Transverse colon (tissue), 4 donors: ENCODE data around the gene OR6K6. TPM values are rescaled to one million over a fixed set of nuclear protein-coding genes. Genes with fewer than 3 reads are reported as not detected.

Experiments used
- DNase-seq: peaks from one replicate; pipeline ENCODE4 v3.0.0-alpha.2; 2019
- H3K27ac ChIP-seq, 4 donors: fragments of 200-600 bp; sonication (generic); 2 replicates each; pipeline ENCODE4 v1.5.1; 2016 to 2018; ENCODE audit warnings: inconsistent platforms in 4 of 4
- H3K27me3 ChIP-seq: fragments of 200-600 bp; sonication (generic); 2 replicates; pipeline ENCODE4 v1.5.1; 2017; ENCODE audit warnings: inconsistent platforms
- H3K36me3 ChIP-seq, 4 donors: fragments of 200-600 bp; sonication (generic); 2 replicates each; pipeline ENCODE4 v1.5.1; 2017 to 2019; ENCODE audit warnings: inconsistent platforms in 4 of 4
- H3K4me1 ChIP-seq, 4 donors: fragments of 200-600 bp; sonication (generic); 2 replicates each; pipeline ENCODE4 v1.5.1; 2017 to 2020; ENCODE audit warnings: inconsistent platforms in 4 of 4
- H3K4me3 ChIP-seq, 4 donors: fragments of 200-600 bp; sonication (generic); 1 replicate in 1 of 4; 2 replicates in 3 of 4; pipeline versions ENCODE4 v1.5.1 to v1.6.1; 2017 to 2019; ENCODE audit warnings: inconsistent platforms in 4 of 4
- H3K9me3 ChIP-seq, 2 donors: fragments of 200-600 bp; sonication (generic); 2 replicates each; pipeline ENCODE4 v1.5.1; 2017 to 2019; ENCODE audit warnings: inconsistent platforms in 2 of 2
- CTCF ChIP-seq, 5 experiments: fragments of 200-600 bp in 3 of 5; fragments of 450-650 bp in 2 of 5; sonication (generic) in 3 of 5; IDR thresholded peaks; 1 replicate in 2 of 5; 2 replicates in 3 of 5; pipeline ENCODE4 v1.5.1; 2016 to 2017; ENCODE audit warnings: antibody characterized with exemption in 5 of 5, inconsistent platforms in 3 of 5, mild to moderate bottlenecking in 2 of 5, moderate library complexity in 1 of 5
- EP300 ChIP-seq: sonication (generic); formaldehyde crosslinking; IDR thresholded peaks from one replicate; pipeline ENCODE4 v1.6.1; 2017; ENCODE audit warnings: antibody characterized with exemption, low read depth
- POLR2A ChIP-seq: fragments of 450-650 bp; IDR thresholded peaks from one replicate; pipeline ENCODE4 v1.6.1; 2016; ENCODE audit warnings: antibody characterized with exemption, mild to moderate bottlenecking, moderate library complexity
- POLR2AphosphoS5 ChIP-seq, 3 donors: sonication (generic); formaldehyde crosslinking; IDR thresholded peaks; one replicate each; pipeline ENCODE4 v1.6.1; 2016; ENCODE audit warnings: antibody characterized with exemption in 3 of 3
- WGBS, 2 donors: methylation state at CpG; one replicate each; pipeline ENCODE4 v1.1.5; 2018; ENCODE audit warnings: low coverage in 1 of 2; 5-methylcytosine and 5-hydroxymethylcytosine counted together
- in situ Hi-C, 4 donors: fragments of 200-750 bp; cut with MboI; loops; one replicate each; pipeline versions ENCODE4 v1.15.0 to v1.15.1; 2017; ENCODE audit warnings: low sequenced_read_pairs in 3 of 4, low pct_ligation_motif_present in 1 of 4, low pct_unique_long_range_greater_than_20kb in 1 of 4
- intact Hi-C: fragments of 100-400 bp; cut with DNase I; formaldehyde crosslinking; loops from one replicate; pipeline ENCODE4 v1.15.1; 2023; ENCODE audit warnings: low total_unique reads
- total RNA-seq, 4 donors: library from RNA; depleted of rRNA; stranded (reverse); fragments of >200 nt; gene quantifications; one replicate each; pipeline ENCODE4 v1.1.0, GENCODE V29; 2016

Gene OR6K6
- total RNA-seq, 4 donors from 2014 or later, result not detected

- Histone ChIP-seq H3K27ac (no peak overlapping the region), H3K4me3 (no peak overlapping the region), H3K4me1 (no peaks in the 10 kb centered on the region), H3K27me3 (no peaks in the 10 kb centered on the region), H3K9me3 (no peaks in the 10 kb centered on the region), H3K36me3 (no peaks in the 10 kb centered on the region)
- no peak for DNase-seq
- intact Hi-C loops (no loop called here), in situ Hi-C loops (no loop called here)
- no peak for TF ChIP-seq POLR2AphosphoS5 (IDR thresholded peaks at IDR 0.05)
- no peak for TF ChIP-seq EP300
- no peak for TF ChIP-seq CTCF (IDR thresholded peaks at IDR 0.05)
- no peak for TF ChIP-seq POLR2A
- 93% methylated on average over 5 of the region's 5 CpGs; no CpG with 5 or more reads in 1 of the 2 donors for WGBS, 2 donors
Measured at GRCh38 chr1:158724442-158724841, 30.1 kb upstream of the OR6K6 start.

GRCh38 chr1:158728510-158729225, 25.9 kb upstream of the OR6K6 start:
- DNase-seq, result no peak
- Histone ChIP-seq H3K9me3 (no peaks in the 10 kb centered on the region), H3K4me1 (no peaks in the 10 kb centered on the region), H3K36me3 (no peaks in the 10 kb centered on the region), H3K4me3 (no peak overlapping the region), H3K27me3 (no peaks in the 10 kb centered on the region), H3K27ac (no peak overlapping the region)
- TF ChIP-seq EP300, result no peak
- TF ChIP-seq CTCF (IDR thresholded peaks at IDR 0.05), result no peak
- TF ChIP-seq POLR2A, result no peak
- no peak for TF ChIP-seq POLR2AphosphoS5 (IDR thresholded peaks at IDR 0.05)
- intact Hi-C loops (no loop called here), in situ Hi-C loops (no loop called here)
- 42 to 61% methylated on average over 2 to 3 of the region's 3 CpGs for WGBS, 2 donors

GRCh38 chr1:158730453-158730852, 24.1 kb upstream of the OR6K6 start:
- in situ Hi-C loops, result no loop called here
- 47 to 52% methylated on average over 4 of the region's 4 CpGs for WGBS, 2 donors

GRCh38 chr1:158731707-158732106, 22.8 kb upstream of the OR6K6 start:
- WGBS, 2 donors, result 78 to 100% methylated on average over 3 to 4 of the region's 4 CpGs
- Histone ChIP-seq H3K36me3 (no peaks in the 10 kb centered on the region), H3K9me3 (no peaks in the 10 kb centered on the region), H3K4me1 (no peaks in the 10 kb centered on the region), H3K27ac (no peak overlapping the region), H3K4me3 (no peak overlapping the region), H3K27me3 (no peaks in the 10 kb centered on the region)
- no peak for TF ChIP-seq POLR2A
- no peak for TF ChIP-seq POLR2AphosphoS5 (IDR thresholded peaks at IDR 0.05)
- TF ChIP-seq EP300, result no peak
- in situ Hi-C loops (no loop called here), intact Hi-C loops (no loop called here)
- DNase-seq, result no peak

More at GRCh38 chr1:158730453-158730852, 24.1 kb upstream of the OR6K6 start:
- no peak overlapping the region for H3K27ac ChIP-seq
- H3K4me3 ChIP-seq, result no peak overlapping the region
- no peaks in the 10 kb centered on the region for H3K27me3 ChIP-seq
- no peak for DNase-seq
- no peaks in the 10 kb centered on the region for H3K4me1 ChIP-seq
- H3K9me3 ChIP-seq, result no peaks in the 10 kb centered on the region
- TF ChIP-seq POLR2AphosphoS5 (IDR thresholded peaks at IDR 0.05) (no peak), CTCF (IDR thresholded peaks at IDR 0.05) (no peak), EP300 (no peak), POLR2A (no peak)
- intact Hi-C loops, result no loop called here
- H3K36me3 ChIP-seq, result no peaks in the 10 kb centered on the region

GRCh38 chr1:158732524-158732923, 22.0 kb upstream of the OR6K6 start:
- no peak for TF ChIP-seq EP300
- TF ChIP-seq POLR2AphosphoS5 (IDR thresholded peaks at IDR 0.05), result no peak
- TF ChIP-seq CTCF (IDR thresholded peaks at IDR 0.05), result no peak
- TF ChIP-seq POLR2A, result no peak
- Histone ChIP-seq H3K9me3 (no peaks in the 10 kb centered on the region), H3K27ac (no peak overlapping the region), H3K27me3 (no peaks in the 10 kb centered on the region), H3K36me3 (no peaks in the 10 kb centered on the region), H3K4me1 (no peaks in the 10 kb centered on the region), H3K4me3 (no peak overlapping the region)
- DNase-seq, result no peak
- in situ Hi-C loops (no loop called here), intact Hi-C loops (no loop called here)
- WGBS, 2 donors, result 69 to 72% methylated on average over 2 of the region's 2 CpGs
